Measurements from ENCODE around the gene THBS1.

GRCh38 chr15:39639037-39639436, 58.2 kb downstream of the THBS1 start:
- no peak for TF ChIP-seq GATA2 (IDR thresholded peaks at IDR 0.05; ENCODE audit: low read depth, low read length)
- no peak for TF ChIP-seq GATA3 (IDR thresholded peaks at IDR 0.05; ENCODE audit: low read depth, low read length)
